Thyroid gland (tissue), 4 donors: ENCODE measurements around the gene SEMA6A. TPM values are rescaled to one million over a fixed set of nuclear protein-coding genes. Genes with fewer than 3 reads are reported as not detected.
"Not testable (repeated sequence)": the region's sequence is repeated elsewhere in the genome, so short reads cannot be mapped to it uniquely, and the experiment has no call there.

ENCODE experiments used
- DNase-seq, 2 donors: peaks; one replicate each; pipeline ENCODE4 v3.0.0-alpha.2; 2019
- H3K27ac ChIP-seq, 3 donors: fragments of 200-600 bp; sonication (generic); 1 replicate in 2 of 3; 2 replicates in 1 of 3; pipeline ENCODE4 v1.5.1; 2016 to 2019; ENCODE audit warnings: mild to moderate bottlenecking in 1 of 3, moderate library complexity in 1 of 3
- H3K27me3 ChIP-seq: fragments of 200-600 bp; sonication (generic); one replicate; pipeline ENCODE4 v1.5.1; 2019
- H3K36me3 ChIP-seq, 2 donors: fragments of 200-600 bp; sonication (generic); one replicate each; pipeline ENCODE4 v1.5.1; 2016 to 2019
- H3K4me1 ChIP-seq, 2 donors: fragments of 200-600 bp; sonication (generic); one replicate each; pipeline ENCODE4 v1.5.1; 2017 to 2019
- H3K4me3 ChIP-seq, 3 donors: fragments of 200-600 bp; sonication (generic); replicated peaks in 1 of 3; 1 replicate in 2 of 3; 2 replicates in 1 of 3; pipeline ENCODE4 v1.5.1; 2016; ENCODE audit warnings: mild to moderate bottlenecking in 1 of 3
- H3K9me3 ChIP-seq: fragments of 200-600 bp; sonication (generic); one replicate; pipeline ENCODE4 v1.5.1; 2017
- CTCF ChIP-seq, 6 experiments: fragments of 200-600 bp in 3 of 6; fragments of 450-650 bp in 3 of 6; sonication (generic) in 3 of 6; IDR thresholded peaks; one replicate each; pipeline ENCODE4 v1.5.1; 2016 to 2019; ENCODE audit warnings: antibody characterized with exemption in 6 of 6, mild to moderate bottlenecking in 2 of 6, inconsistent platforms in 1 of 6, moderate library complexity in 1 of 6
- POLR2A ChIP-seq, 2 donors: fragments of 450-650 bp; IDR thresholded peaks; one replicate each; pipeline ENCODE4 v1.6.1; 2017; ENCODE audit warnings: antibody characterized with exemption in 2 of 2, mild to moderate bottlenecking in 2 of 2, moderate library complexity in 1 of 2
- WGBS, 2 donors: methylation state at CpG; one replicate each; pipeline ENCODE4 v1.1.5; 2017; 5-methylcytosine and 5-hydroxymethylcytosine counted together
- intact Hi-C: fragments of 100-400 bp; cut with DNase I; formaldehyde crosslinking; loops from one replicate; pipeline ENCODE4 v1.15.1; 2023
- total RNA-seq, 4 donors: library from RNA; depleted of rRNA; stranded (reverse); fragments of >200 nt; gene quantifications; one replicate each; pipeline ENCODE4 v1.2.3, GENCODE V29; 2016

SEMA6A gene
- total RNA-seq, 4 donors from 2014 or later: 27.6 to 37.9 (median 30.4) TPM

GRCh38 chr5:116524966-116525365 lies 49.7 kb downstream of the SEMA6A start:
- DNase-seq: no peak
- Histone ChIP-seq H3K4me3 (no peak overlapping the region), H3K36me3 (no peaks in the 10 kb centered on the region), H3K4me1 (no peaks in the 10 kb centered on the region), H3K9me3 (no peaks in the 10 kb centered on the region), H3K27ac (no peak overlapping the region), H3K27me3 (no peaks in the 10 kb centered on the region)
- intact Hi-C loops: no loop called here
- TF ChIP-seq POLR2A (IDR thresholded peaks at IDR 0.05) (no peak), CTCF (IDR thresholded peaks at IDR 0.05) (no peak)
- WGBS, 2 donors: 66 to 72% methylated on average over 2 of the region's 2 CpGs

- H3K4me3 ChIP-seq: no peak overlapping the region
- H3K36me3 ChIP-seq: no peaks in the 10 kb centered on the region
- TF ChIP-seq CTCF (IDR thresholded peaks at IDR 0.05) (no peak), POLR2A (IDR thresholded peaks at IDR 0.05) (no peak)
- no peaks in the 10 kb centered on the region for H3K9me3 ChIP-seq
- H3K27ac ChIP-seq: no peak overlapping the region
- H3K27me3 ChIP-seq: no peaks in the 10 kb centered on the region
- intact Hi-C loops: no loop called here
- no peak for DNase-seq
- H3K4me1 ChIP-seq: no peaks in the 10 kb centered on the region
- WGBS, 2 donors: 85 to 91% methylated on average over 3 of the region's 3 CpGs
These were observed 50.3 kb downstream of the SEMA6A start for GRCh38 chr5:116524051-116524904.

- H3K36me3 ChIP-seq, H3K4me1 ChIP-seq, H3K27me3 ChIP-seq, H3K4me3 ChIP-seq, DNase-seq, intact Hi-C loops, H3K9me3 ChIP-seq, H3K27ac ChIP-seq: not testable (repeated sequence)
- WGBS, 2 donors: 97% methylated on average over 11 of the region's 11 CpGs
These were observed 51.4 kb downstream of the SEMA6A start for GRCh38 chr5:116523182-116523581.

- intact Hi-C loops: no loop called here
- Histone ChIP-seq H3K4me1 (no peaks in the 10 kb centered on the region), H3K36me3 (no peaks in the 10 kb centered on the region), H3K27me3 (no peaks in the 10 kb centered on the region), H3K4me3 (no peak overlapping the region), H3K9me3 (no peaks in the 10 kb centered on the region), H3K27ac (no peak overlapping the region)
- TF ChIP-seq CTCF (IDR thresholded peaks at IDR 0.05) (no peak), POLR2A (IDR thresholded peaks at IDR 0.05) (no peak)
- no peak for DNase-seq
- 87 to 88% methylated on average over 9 of the region's 9 CpGs for WGBS, 2 donors
These were observed 52.1 kb downstream of the SEMA6A start for GRCh38 chr5:116522356-116523136.

GRCh38 chr5:116521173-116521872 lies 53.3 kb downstream of the SEMA6A start:
- H3K36me3 ChIP-seq: no peaks in the 10 kb centered on the region
- WGBS, 2 donors: 73 to 85% methylated on average over 5 of the region's 5 CpGs
- peaks cover 7 to 8% of the 10 kb centered on the region in 2 donors for H3K4me1 ChIP-seq
- intact Hi-C loops: no loop called here
- H3K9me3 ChIP-seq: no peaks in the 10 kb centered on the region
- TF ChIP-seq POLR2A (IDR thresholded peaks at IDR 0.05) (no peak), CTCF (IDR thresholded peaks at IDR 0.05) (no peak)
- H3K4me3 ChIP-seq: no peak overlapping the region
- no peaks in the 10 kb centered on the region for H3K27me3 ChIP-seq
- no peak overlapping the region for H3K27ac ChIP-seq
- DNase-seq: no peak
